Body of pancreas (tissue), 4 donors: ENCODE data around the gene CHN2.

Source experiments
- POLR2A ChIP-seq, 3 donors: fragments of 450-650 bp; IDR thresholded peaks; one replicate each; pipeline ENCODE4 v1.6.1; 2016; ENCODE audit warnings: antibody characterized with exemption in 3 of 3, mild to moderate bottlenecking in 2 of 3
- TF ChIP-seq, protein P1 (sequence below), 7 experiments: fragments of 450-650 bp in 4 of 7; fragments of 200-600 bp in 3 of 7; sonication (generic) in 3 of 7; IDR thresholded peaks; one replicate each; pipeline ENCODE4 v1.5.1; 2016 to 2019; ENCODE audit warnings: antibody characterized with exemption in 7 of 7

DNA sequence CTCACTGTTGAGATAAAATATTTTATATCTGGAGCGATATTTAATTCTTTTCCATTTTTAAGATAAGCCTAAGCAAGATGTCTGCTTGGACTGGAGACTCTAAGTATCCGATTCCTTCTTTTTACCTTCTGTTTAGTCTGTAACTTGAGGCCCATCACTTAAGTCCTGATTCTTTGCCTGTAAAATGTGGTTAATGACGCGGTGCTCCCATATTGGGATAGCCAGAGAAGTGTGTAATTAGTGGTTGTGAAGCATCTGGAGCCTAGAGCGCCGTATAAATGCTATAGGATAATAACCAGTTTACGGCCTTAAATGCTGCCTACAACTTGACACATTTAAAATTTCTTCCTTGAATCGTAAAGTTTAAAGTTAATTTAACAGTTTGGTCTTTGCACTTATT, 132.9 kb downstream of the CHN2 start:
- TF ChIP-seq, protein P1, sequence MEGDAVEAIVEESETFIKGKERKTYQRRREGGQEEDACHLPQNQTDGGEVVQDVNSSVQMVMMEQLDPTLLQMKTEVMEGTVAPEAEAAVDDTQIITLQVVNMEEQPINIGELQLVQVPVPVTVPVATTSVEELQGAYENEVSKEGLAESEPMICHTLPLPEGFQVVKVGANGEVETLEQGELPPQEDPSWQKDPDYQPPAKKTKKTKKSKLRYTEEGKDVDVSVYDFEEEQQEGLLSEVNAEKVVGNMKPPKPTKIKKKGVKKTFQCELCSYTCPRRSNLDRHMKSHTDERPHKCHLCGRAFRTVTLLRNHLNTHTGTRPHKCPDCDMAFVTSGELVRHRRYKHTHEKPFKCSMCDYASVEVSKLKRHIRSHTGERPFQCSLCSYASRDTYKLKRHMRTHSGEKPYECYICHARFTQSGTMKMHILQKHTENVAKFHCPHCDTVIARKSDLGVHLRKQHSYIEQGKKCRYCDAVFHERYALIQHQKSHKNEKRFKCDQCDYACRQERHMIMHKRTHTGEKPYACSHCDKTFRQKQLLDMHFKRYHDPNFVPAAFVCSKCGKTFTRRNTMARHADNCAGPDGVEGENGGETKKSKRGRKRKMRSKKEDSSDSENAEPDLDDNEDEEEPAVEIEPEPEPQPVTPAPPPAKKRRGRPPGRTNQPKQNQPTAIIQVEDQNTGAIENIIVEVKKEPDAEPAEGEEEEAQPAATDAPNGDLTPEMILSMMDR (IDR thresholded peaks at IDR 0.05) = no peak
- TF ChIP-seq POLR2A (IDR thresholded peaks at IDR 0.05) = no peak
